Spinal cord (tissue), 10 donors: ENCODE data around the gene CD207. TPM values are rescaled to one million over a fixed set of nuclear protein-coding genes. Genes with fewer than 3 reads are reported as not detected.

Experiments used
- DNase-seq, 6 donors: peaks; one replicate each; pipeline versions ENCODE4 v3.0.0 to v3.0.0-alpha.2; 2013 to 2015; ENCODE audit warnings: low spot score in 6 of 6, low read depth in 4 of 6
- H3K27ac ChIP-seq: one replicate; pipeline ENCODE4 v1.5.1; 2013; ENCODE audit warnings: low read depth, low read length, control low read depth
- H3K27me3 ChIP-seq: one replicate; pipeline ENCODE4 v1.6.1; 2013; ENCODE audit warnings: low read length; ENCODE audit not compliant: control insufficient read depth, insufficient read depth
- H3K36me3 ChIP-seq: one replicate; pipeline ENCODE4 v1.6.1; 2013; ENCODE audit warnings: low read length; ENCODE audit not compliant: control insufficient read depth, insufficient read depth
- H3K4me1 ChIP-seq: one replicate; pipeline ENCODE4 v1.6.1; 2013; ENCODE audit warnings: low read length; ENCODE audit not compliant: control insufficient read depth, insufficient read depth
- H3K4me3 ChIP-seq: one replicate; pipeline ENCODE4 v1.5.1; 2013; ENCODE audit warnings: low read depth, low read length, control low read depth
- H3K9me3 ChIP-seq: one replicate; pipeline ENCODE4 v1.6.1; 2013; ENCODE audit warnings: low read length; ENCODE audit not compliant: control insufficient read depth, insufficient read depth
- WGBS: methylation state at CpG from one replicate; pipeline ENCODE4 v1.1.5; 2013; ENCODE audit warnings: missing lambda C conversion rate; ENCODE audit not compliant: insufficient coverage; 5-methylcytosine and 5-hydroxymethylcytosine counted together
- polyA plus RNA-seq, 2 donors: library from polyadenylated mRNA; unstranded; fragments of 120-200 nt; gene quantifications; one replicate each; pipeline ENCODE4 v1.2.1, GENCODE V29; 2013; ENCODE audit not compliant: insufficient read length in 2 of 2
- total RNA-seq, 2 donors: library from RNA; depleted of rRNA in 1 of 2; stranded (reverse); fragments of 120-200 nt in 1 of 2; fragments of >200 nt in 1 of 2; gene quantifications; one replicate each; pipeline versions ENCODE4 v1.2.3 to v1.2.4, GENCODE V29; 2013 to 2014
- donor health status: healthy.

The CD207 gene
- total and polyA plus RNA-seq, 4 donors: 0.06 TPM; not detected in 3

GRCh38 chr2:70831861-70832260 lies 3.8 kb downstream of the CD207 start:
- Histone ChIP-seq H3K36me3 (no peaks in the 10 kb centered on the region), H3K4me3 (no peak overlapping the region), H3K9me3 (no peaks in the 10 kb centered on the region), H3K27me3 (no peaks in the 10 kb centered on the region), H3K4me1 (no peaks in the 10 kb centered on the region), H3K27ac (no peak overlapping the region)
- 95% methylated on average over 6 of the region's 6 CpGs for WGBS
- no peak for DNase-seq

GRCh38 chr2:70830366-70830765 lies 5.2 kb downstream of the CD207 start:
- WGBS: 86% methylated on average over 5 of the region's 5 CpGs
- Histone ChIP-seq H3K9me3 (no peaks in the 10 kb centered on the region), H3K36me3 (no peaks in the 10 kb centered on the region), H3K4me1 (no peaks in the 10 kb centered on the region), H3K27ac (no peak overlapping the region), H3K4me3 (no peak overlapping the region), H3K27me3 (no peaks in the 10 kb centered on the region)
- peak in 2 of 6 donors; percentile 8 to 27 for DNase-seq

GRCh38 chr2:70829916-70830315 lies 5.7 kb downstream of the CD207 start:
- no peaks in the 10 kb centered on the region for H3K36me3 ChIP-seq
- no peaks in the 10 kb centered on the region for H3K4me1 ChIP-seq
- no peaks in the 10 kb centered on the region for H3K27me3 ChIP-seq
- no CpG with 5 or more reads among the region's 1 CpG for WGBS
- H3K9me3 ChIP-seq: no peaks in the 10 kb centered on the region
- H3K27ac ChIP-seq: no peak overlapping the region
- no peak for DNase-seq
- no peak overlapping the region for H3K4me3 ChIP-seq

- H3K27ac ChIP-seq: no peak overlapping the region
- H3K9me3 ChIP-seq: no peaks in the 10 kb centered on the region
- H3K4me1 ChIP-seq: no peaks in the 10 kb centered on the region
- no peak for DNase-seq
- 73% methylated on average over 5 of the region's 6 CpGs for WGBS
- H3K27me3 ChIP-seq: no peaks in the 10 kb centered on the region
- no peak overlapping the region for H3K4me3 ChIP-seq
- no peaks in the 10 kb centered on the region for H3K36me3 ChIP-seq
Observed at GRCh38 chr2:70828914-70829824, 6.4 kb downstream of the CD207 start.

- 72% methylated on average over 5 of the region's 5 CpGs for WGBS
- no peaks in the 10 kb centered on the region for H3K4me1 ChIP-seq
- no peak overlapping the region for H3K27ac ChIP-seq
- no peaks in the 10 kb centered on the region for H3K27me3 ChIP-seq
- H3K4me3 ChIP-seq: no peak overlapping the region
- no peak for DNase-seq
- H3K9me3 ChIP-seq: no peaks in the 10 kb centered on the region
- H3K36me3 ChIP-seq: no peaks in the 10 kb centered on the region
Observed at GRCh38 chr2:70828115-70828514, 7.5 kb downstream of the CD207 start.

GRCh38 chr2:70827388-70827787 lies 8.2 kb downstream of the CD207 start:
- H3K27me3 ChIP-seq: no peaks in the 10 kb centered on the region
- H3K4me1 ChIP-seq: no peaks in the 10 kb centered on the region
- no peaks in the 10 kb centered on the region for H3K9me3 ChIP-seq
- H3K4me3 ChIP-seq: no peak overlapping the region
- 100% methylated on average over 1 of the region's 5 CpGs for WGBS
- no peak overlapping the region for H3K27ac ChIP-seq
- DNase-seq: no peak
- H3K36me3 ChIP-seq: no peaks in the 10 kb centered on the region

- Histone ChIP-seq H3K4me1 (no peaks in the 10 kb centered on the region), H3K27me3 (no peaks in the 10 kb centered on the region), H3K9me3 (no peaks in the 10 kb centered on the region), H3K36me3 (no peaks in the 10 kb centered on the region), H3K4me3 (no peak overlapping the region), H3K27ac (no peak overlapping the region)
- DNase-seq: no peak
- 59% methylated on average over 2 of the region's 4 CpGs for WGBS
Observed at GRCh38 chr2:70826696-70827350, 8.8 kb downstream of the CD207 start.

GRCh38 chr2:70823249-70823648 lies 12.4 kb downstream of the CD207 start:
- Histone ChIP-seq H3K4me3 (no peak overlapping the region), H3K4me1 (no peaks in the 10 kb centered on the region), H3K27ac (no peak overlapping the region), H3K36me3 (no peaks in the 10 kb centered on the region), H3K27me3 (no peaks in the 10 kb centered on the region), H3K9me3 (no peaks in the 10 kb centered on the region)
- 92% methylated on average over 5 of the region's 5 CpGs for WGBS
- no peak for DNase-seq

GRCh38 chr2:70822843-70823242 lies 12.8 kb downstream of the CD207 start:
- Histone ChIP-seq H3K9me3 (no peaks in the 10 kb centered on the region), H3K27me3 (no peaks in the 10 kb centered on the region), H3K36me3 (no peaks in the 10 kb centered on the region), H3K27ac (no peak overlapping the region), H3K4me1 (no peaks in the 10 kb centered on the region), H3K4me3 (no peak overlapping the region)
- WGBS: 89% methylated on average over 8 of the region's 8 CpGs
- DNase-seq: no peak

GRCh38 chr2:70820499-70820898 lies 15.1 kb downstream of the CD207 start, which contains the start of gene CLEC4F:
Gene CLEC4F (minus strand): TSS chr2:70820599. CDS start chr2:70820523, 76 bp downstream.
- Histone ChIP-seq H3K4me1 (no peaks in the 10 kb centered on the region), H3K27ac (no peak within 1 kb of the TSS), H3K36me3 (no peaks in the 10 kb centered on the region), H3K4me3 (no peak within 1 kb of the TSS), H3K9me3 (no peaks in the 10 kb centered on the region), H3K27me3 (no peaks in the 10 kb centered on the region)
- no peak for DNase-seq
- WGBS: 80% methylated on average over 7 of the region's 7 CpGs
